Suppressor macrophage (primary cell): ENCODE data around the gene C1QC.
A peak's percentile ranks its signal among the peaks of the same experiment; 100 is the strongest.

Source experiments
- DNase-seq, 4 experiments: peaks; one replicate each; pipeline ENCODE4 v3.0.0-alpha.2; 2020 to 2022
- total RNA-seq, 17 experiments: gene quantifications; one replicate each; lab custom pipeline; 2026; ENCODE audit warnings: mixed read lengths in 6 of 17, inconsistent platforms in 3 of 17; lab: John Stamatoyannopoulos, UW

Gene C1QC
- 78.8 to 275 (median 157) reads per million in 17 experiments for total RNA-seq

DNA sequence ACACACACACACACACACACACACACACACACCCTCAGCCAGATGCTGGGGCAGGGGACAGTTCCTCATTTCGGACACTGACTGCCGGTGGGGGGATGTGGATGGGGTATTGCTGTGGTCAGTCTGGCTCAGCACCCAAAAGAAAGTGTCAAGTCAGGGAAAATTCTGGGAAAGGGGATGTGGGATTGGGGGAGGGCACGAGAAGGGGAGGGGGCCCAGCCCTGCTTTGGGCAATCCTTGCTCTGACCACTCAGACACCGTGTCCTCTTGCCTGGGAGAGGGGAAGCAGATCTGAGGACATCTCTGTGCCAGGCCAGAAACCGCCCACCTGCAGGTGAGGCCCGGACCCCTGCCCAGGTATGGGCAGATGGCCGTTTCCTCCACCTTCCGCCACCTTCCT lies at the start of gene C1QC:
TSS of gene C1QC (plus strand) at position 253 of the 400 bp plus-strand sequence. CDS start 391 bp downstream, outside the sequence.
- peak; percentile 70 to 92 (median 82) for DNase-seq

DNA sequence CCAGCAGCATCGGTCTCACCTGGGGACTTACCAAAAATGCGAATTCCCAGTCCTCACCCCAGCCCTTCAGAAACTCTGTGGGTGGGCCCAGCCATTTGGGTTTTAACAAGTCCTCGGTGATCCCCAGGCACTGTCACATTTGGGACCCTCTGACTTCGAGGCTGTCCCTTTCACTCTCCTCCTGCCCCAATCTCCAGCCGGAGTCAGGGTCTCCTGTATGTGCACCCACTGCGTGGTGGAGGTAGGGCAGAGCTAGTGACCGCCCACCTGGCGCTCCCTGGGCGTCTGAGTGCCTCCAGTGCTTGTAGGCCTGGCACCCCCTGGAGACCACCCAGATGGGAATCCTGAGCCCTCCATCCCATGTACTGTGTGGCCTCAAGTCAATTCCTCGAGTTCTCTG lies 49.0 kb upstream of the C1QC start:
- DNase-seq = no peak

DNA sequence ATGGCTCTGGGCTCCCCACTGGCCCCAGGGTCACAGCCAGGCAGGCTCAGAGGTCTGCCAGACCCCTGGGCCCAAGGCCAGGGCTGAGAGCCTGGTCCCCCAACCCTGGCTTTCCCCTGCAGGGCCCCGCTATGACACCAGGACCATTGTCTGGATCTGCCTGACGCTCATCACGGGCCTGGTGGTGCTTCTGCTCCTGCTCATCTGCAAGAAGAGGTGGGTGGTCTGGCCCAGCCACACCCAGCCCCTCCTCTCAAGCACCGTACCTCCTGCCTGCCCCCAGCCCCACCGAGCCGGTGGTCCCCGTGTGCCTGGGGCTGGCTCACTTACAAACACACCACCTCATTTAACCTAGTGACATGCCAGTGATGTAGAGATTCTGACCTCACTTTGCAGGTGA lies 48.3 kb upstream of the C1QC start:
- no peak for DNase-seq

DNA sequence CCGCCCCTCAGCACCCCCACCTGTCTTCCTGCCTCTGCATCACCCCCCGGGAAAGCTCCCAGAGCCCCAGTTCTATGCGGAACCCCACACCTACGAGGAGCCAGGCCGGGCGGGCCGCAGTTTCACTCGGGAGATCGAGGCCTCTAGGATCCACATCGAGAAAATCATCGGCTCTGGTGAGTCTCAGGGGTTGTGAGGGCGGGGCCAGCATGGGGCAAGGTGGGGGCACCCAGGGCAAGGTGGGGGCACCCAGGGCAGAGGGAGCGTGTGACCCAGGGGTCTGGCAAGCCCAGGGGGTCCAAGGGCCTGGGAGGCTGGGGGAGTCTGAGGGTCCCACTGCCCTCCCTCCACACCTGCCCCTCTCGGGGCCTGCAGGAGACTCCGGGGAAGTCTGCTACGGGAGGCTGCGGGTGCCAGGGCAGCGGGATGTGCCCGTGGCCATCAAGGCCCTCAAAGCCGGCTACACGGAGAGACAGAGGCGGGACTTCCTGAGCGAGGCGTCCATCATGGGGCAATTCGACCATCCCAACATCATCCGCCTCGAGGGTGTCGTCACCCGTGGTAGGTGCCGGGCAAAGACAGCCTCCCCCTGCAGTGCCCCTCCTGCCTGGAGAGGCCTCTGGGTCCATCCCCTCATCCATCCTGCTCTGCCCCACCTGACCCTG lies 46.0 kb upstream of the C1QC start:
- DNase-seq = no peak

DNA sequence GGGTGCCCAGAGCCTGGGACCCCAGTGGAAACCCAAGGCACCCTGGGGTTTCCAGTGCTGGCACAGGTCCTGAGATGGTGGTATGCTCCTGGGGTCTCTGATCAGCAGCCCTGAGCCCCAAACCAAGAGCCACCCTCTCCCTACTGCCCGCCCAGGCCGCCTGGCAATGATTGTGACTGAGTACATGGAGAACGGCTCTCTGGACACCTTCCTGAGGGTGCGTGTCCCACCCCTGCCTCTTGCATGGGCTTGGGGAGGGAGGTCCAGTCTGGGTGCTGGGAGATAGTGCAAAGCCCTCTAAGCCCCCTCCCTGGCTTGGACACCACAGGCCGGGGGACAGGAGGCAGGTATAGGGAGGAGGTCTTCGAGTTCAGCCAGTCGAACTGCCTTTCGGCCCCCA lies 45.4 kb upstream of the C1QC start:
- no peak for DNase-seq

DNA sequence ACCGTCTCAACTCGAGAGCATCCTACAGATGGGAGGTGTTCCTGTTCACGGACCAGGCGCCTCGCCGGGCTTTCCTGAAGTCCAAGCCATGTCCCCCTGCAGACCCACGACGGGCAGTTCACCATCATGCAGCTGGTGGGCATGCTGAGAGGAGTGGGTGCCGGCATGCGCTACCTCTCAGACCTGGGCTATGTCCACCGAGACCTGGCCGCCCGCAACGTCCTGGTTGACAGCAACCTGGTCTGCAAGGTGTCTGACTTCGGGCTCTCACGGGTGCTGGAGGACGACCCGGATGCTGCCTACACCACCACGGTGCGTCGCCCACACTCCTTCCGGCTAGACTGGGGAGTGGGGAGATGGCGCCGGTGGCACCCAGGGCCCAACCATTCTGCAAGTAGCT lies 44.7 kb upstream of the C1QC start:
- DNase-seq = no peak

DNA sequence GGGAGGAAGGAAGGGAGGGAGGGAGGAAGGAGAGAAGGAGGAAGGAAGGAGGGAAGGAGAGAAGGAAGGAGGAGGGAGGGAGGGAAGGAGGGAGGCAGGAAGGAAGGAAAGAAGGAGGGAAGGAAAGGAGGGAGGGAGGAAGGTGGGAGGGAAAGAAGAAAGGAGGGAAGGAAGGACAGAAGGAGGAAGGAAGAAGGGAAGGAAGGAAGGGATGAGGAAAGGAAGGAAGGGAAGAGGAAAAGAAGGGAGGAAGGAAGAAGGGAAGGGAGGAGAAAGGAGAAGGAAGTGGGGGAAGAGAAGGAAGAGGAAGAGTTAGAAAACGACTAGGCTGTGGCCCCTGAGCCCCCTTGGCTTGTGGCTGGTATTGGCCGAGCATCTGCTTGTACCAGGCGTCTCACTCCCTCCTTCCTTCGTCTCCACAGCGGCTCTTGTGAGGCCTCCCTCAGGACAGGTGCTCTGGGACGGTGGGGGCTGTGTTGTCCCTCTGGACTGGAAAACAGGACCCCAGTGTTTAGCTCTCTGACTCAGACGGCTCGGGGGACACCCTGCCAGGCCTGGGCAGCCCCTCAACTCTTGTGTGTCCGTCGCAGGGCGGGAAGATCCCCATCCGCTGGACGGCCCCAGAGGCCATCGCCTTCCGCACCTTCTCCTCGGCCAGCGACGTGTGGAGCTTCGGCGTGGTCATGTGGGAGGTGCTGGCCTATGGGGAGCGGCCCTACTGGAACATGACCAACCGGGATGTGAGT lies 43.2 kb upstream of the C1QC start:
- no peak for DNase-seq

DNA sequence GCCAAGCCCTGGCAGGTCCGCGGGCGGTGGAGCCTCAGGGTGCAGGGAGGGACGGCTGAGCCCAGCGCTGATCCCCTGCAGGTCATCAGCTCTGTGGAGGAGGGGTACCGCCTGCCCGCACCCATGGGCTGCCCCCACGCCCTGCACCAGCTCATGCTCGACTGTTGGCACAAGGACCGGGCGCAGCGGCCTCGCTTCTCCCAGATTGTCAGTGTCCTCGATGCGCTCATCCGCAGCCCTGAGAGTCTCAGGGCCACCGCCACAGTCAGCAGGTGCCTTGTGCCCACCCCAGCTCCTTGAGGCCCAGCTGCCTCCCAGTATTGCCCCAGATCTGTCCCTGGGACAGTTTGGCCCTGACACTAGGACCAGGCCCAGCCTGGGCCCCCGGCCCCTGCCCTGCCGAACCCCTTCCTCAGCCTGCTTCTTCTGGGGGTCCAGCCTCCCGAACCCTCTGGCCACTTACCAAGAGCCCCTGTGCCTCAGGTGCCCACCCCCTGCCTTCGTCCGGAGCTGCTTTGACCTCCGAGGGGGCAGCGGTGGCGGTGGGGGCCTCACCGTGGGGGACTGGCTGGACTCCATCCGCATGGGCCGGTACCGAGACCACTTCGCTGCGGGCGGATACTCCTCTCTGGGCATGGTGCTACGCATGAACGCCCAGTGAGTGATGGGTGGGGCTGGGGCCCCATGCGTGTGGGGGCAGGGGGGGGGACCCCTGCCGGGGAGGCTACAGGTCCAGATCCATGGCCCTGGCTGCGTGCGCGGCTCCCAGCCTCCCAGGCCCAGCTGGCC lies 42.4 kb upstream of the C1QC start:
- DNase-seq = no peak

DNA sequence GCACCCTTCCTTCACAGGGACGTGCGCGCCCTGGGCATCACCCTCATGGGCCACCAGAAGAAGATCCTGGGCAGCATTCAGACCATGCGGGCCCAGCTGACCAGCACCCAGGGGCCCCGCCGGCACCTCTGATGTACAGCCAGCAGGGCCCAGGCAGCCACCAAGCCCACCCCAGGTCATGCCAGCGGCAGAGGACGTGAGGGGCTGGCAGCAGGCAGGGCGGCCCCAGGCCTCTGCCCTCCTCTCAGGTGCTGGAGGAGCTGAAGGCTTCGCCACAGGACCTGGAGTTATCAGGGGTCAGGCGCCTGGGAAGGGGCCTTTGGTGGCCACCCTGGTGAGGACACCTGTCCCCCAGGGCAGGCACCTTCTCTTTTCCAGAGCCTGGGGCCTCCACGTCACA lies 41.8 kb upstream of the C1QC start:
- DNase-seq = no peak

DNA sequence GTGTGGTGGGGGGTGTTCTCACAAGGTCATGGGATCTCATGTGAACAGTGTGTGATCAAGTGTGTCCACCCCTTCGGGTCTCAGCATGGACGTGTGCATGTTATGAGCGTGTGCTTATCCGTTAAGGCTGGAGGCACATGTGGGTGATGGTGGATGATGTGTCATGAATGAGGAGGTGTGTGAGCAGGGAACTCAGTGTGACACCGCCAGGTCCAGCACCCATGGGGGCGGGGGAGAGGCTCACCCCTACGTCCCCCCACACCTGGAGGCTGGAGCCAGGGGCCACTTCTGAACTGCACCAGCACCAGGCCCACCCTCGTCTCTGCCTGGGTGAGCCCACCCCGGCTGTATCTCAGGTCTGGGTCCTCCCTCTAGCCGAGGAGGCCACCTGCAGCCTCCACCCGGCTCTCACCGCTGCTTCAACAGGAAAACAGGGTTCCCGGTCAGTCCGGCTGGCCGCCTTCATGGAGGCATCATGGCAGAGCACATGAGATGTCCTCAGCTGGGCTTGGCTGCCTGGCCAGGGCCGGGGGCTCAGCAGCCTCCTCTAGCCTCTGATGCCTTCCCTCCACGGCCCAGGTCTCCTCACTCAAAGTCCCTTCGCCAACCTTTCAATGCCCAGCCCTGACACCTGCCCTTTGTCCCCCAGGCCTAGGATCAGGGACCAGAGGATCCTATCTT lies 41.2 kb upstream of the C1QC start:
- DNase-seq = no peak

DNA sequence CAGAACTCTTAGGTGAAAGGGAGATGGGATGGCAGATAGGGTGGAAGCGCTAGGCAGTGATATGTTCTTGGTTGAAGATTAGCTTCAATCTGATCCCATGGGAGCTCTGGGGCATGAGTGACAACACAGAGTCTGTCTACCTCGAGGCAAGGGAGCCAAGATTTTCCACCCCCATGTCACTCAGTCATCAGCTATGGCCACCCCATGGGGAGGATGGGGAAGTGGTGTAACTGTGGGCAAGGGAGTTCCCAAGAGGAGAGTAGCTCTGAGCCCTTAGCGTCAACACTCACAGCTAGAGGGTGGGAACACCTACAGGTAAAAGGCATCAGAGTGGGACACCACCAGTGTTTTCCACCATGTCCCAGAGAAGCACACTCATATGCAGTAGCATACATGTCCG lies 37.3 kb upstream of the C1QC start:
- DNase-seq = peak in 3 of 4 experiments; percentile 21 to 53 (median 37)

DNA sequence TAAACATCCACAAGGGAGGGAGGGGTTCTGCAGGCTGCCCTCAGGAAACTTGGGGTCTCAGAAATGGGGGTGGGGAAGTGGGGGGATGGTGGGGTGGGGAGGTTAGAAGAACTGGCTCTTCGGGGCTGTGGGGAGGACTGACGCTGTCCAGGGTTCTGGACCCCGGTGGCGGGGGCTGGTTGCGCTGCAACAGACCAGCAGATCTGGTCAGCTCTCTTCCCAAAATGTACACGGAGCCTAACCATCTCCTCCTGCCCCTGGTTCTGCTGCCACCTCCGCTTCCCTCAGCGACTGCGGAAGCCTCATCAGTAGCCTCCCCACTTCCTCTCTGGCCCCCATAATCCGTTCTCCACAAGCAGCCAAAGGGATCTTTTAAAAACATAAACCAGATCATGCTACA lies 36.3 kb upstream of the C1QC start:
- DNase-seq = peak in 3 of 4 experiments; percentile 12 to 57 (median 34)

DNA sequence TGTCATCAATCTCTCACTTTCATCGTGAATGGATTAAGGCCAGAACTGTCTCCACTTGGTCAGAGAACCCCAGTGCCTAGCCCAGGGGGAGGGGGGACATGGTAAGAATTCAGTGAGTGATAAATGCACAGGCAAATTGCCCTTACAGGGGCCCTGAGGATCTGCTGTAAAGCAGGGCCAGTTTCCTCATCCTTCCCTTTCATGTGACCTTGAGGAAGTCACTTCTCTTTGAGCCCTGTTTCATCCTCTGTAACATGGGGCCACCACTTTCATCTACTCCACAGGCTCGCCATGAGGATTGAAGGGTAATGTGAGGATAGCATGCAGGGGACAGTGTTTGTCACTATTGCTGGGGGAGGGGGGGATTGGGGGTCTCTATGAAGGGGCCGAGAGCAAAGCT lies 35.1 kb upstream of the C1QC start:
- peak in 3 of 4 experiments; percentile 28 to 56 (median 41) for DNase-seq

DNA sequence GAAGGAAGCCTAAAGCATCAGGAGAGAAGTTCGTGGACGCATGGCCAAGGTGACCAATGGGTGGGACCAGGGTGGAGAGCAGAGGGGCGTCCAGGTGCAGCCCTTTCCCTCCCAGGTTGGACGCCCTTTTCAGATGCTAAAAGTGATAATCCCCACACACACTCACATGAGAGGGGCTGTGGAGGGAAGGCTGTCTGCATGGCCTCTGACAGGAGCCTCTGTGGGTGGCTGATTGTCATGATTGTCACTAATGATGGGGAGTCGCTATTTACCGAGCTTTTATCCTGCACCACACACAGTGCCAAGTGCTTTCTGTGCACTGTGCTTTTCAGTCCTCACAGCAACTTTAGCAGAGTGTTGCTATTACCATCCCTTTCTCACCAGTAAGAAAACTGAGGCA lies 34.1 kb upstream of the C1QC start:
- DNase-seq = no peak

DNA sequence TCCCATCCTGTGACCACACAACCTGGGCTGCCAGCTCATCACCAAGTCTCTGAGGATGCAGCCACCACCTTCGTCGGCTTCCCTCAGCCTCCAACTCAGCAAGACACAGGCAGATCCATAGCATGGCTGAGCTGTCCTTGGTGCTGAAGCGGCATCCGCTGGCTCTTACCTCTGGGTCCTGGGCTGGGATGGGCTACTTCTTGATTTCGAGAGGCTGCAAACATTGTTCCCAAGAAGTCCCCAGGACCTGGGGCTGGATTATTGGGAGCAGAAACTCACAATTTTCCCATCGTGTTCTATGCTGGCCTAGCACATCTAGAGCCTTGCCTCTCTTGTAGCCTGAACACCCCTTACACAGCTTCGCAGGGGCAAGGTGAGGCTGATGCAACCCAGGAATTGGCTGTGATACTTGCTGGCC lies 31.9 kb upstream of the C1QC start:
- peak; percentile 47 to 71 (median 56) for DNase-seq

DNA sequence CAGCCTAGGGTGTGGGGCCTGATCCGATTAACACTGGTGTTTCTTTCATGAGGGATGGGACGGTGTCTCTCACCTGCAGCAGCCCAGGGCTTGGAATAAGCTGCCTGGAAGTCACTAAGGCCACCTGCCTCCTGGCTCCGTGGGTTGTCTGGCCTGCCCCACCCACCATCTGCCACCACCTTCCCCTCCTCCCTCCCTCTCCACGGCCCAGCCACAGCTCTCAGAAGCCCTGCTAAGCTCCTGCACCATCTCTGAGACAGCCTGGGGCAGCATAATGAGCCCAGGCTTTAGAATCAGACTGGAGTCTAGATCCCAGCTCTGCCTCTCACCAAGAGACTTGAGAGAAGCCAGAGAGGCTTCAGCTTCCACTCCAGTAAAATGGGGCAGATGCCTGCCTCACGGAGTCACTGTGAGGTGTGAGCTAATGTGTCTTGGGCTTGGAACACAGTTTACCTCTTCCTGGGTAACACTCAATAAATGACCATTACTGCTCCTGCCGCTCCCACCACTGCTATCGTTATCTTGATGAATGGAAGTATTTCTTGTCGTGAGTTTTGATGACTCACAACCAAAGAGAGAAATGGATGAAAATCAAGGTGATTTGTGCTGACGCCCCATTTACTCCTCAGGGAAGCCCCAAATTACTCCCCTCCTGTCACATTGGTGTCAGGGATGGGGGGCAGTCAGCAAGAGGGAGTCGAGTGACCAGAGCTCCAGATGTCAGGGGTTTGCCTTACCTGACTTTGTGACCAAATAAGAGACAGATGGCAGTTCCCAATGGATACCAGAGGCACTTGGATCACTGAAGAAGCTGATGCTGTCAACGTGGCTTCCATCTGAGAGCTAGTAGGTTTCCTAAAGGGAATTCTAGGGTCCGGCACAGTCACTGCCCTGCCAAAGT lies 30.5 kb upstream of the C1QC start:
- no peak for DNase-seq

DNA sequence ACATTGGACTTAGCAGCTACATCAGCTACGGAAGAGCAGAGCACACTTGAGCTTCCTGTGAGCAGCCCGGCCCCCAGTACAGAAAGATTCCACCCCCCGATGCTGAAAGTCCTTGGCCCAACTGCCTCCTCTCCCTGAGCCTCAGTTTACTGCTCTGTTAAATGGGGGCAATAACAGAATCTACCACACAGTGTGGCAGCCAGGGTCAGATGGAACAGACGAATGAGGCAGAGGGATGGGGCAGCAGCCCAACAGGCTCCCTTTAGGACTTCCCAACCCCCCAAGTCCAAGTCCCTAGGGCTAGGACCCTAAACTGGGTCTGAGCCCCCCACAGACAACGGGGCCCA lies 29.9 kb upstream of the C1QC start:
- DNase-seq = no peak

DNA sequence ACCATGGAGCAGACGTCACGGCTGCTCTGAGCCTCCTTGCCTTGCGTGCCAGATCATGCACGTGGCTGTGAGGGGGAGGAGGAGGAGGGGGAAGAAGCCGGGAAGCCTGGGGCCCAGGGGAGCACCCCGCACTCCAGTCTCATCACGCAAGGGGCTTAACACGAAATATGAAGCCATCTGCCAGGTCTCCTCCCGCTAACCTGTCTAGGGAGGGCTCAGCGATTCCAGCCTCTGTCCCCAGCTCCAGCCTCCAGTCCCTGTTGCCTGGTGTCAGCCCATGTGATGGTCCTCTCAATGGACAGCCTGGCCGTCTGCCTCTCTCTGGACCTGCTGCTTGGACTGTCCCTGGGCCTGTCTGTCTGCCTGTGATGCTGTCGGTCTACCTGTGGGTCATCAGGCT lies 29.5 kb upstream of the C1QC start:
- DNase-seq = no peak

DNA sequence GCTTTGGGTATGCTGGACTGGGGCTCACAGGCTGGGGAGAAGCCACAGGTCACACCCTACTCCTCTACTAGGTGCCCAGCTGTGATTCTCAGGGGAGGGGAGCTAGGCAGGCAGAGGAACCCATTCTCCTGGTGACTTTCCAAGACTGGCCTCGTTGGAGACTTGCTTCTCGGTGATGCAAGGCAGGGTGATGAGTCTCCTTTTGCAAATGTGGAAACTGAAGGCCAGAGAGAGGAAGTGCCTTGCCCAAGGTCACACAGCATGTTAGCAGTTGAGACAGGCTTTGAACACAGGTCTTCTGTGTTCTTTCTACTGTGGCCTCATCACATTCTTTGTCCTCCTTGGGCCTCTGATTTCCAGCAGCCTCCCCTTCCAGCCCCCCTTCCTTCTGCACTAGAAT lies 27.5 kb upstream of the C1QC start:
- peak; percentile 17 to 58 (median 45) for DNase-seq

DNA sequence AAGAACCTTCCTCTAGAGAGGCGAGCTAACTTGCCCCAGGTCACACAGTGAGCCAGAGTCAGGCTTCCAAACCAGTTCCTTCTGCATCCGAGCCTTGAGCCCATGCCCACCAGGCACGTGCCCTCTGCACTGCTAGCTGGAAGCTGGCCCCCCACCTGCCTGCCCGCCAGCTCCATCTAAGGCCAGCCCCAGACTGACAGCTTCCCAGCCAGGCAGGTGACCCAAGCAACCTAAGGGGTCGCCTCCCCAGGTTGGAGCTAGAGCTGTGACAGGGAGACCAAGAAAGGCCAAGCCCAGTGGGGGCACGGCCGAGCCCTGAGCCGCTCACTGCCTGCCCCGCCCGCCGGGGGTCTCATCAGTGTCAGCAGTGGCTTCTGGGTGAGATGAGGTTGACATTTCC lies 26.9 kb upstream of the C1QC start:
- DNase-seq = no peak

DNA sequence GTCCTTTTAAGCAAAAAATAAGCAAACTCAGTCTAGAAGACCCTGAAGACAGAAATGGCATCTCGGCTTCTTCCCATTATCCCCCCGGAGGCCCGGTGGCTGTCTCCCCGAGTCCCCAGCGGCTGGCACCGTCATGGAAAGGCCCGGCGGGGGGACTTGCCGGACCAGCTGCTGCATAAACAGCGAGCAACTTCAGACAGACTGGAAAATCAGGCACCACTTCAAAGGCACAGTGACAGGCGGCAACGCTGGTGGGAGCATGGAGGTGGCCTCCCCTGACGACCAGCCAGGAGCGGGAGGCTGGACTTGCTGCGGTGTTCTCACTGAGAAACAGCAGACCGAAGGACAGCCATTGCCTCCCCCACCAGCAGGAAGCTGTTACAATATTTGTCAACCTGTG lies 25.4 kb upstream of the C1QC start:
- no peak for DNase-seq

DNA sequence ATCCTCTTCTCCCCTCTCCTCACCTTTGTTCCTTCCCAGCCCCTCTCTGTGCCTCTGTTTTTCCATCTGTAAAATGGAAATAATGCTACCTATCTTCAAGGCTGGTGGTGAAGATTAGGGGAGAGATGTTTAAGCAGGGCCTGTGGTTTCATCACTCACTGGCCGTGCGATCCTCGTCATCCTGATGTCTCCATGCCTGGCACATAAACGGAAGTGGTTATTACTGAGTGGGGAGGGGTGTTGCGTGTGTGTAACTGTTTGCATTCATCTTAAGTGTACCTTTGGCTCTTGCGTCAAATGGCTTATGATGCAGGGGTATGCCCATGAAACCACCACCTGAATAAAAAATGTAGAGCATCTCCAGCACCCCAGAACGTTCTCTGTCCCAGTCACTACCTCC lies 24.2 kb upstream of the C1QC start:
- peak; percentile 16 to 49 (median 38) for DNase-seq
